Motor neuron (in vitro differentiated cells): ENCODE data around the gene FAM83D. TPM values are rescaled to one million over a fixed set of nuclear protein-coding genes. Genes with fewer than 3 reads are reported as not detected.
"Not testable (repeated sequence)": the region's sequence is repeated elsewhere in the genome, so short reads cannot be mapped to it uniquely, and the experiment has no call there.

ENCODE experiments used
- ATAC-seq, 8 experiments: fragments of 200-7000 bp; cut with Tn5 transposase; replicated peaks in 6 of 8; 2 replicates each; pipeline ENCODE4 v1.8.0; 2021; ENCODE audit warnings: mild to moderate bottlenecking in 8 of 8, moderate library complexity in 8 of 8
- H3K27ac ChIP-seq, 2 donors: fragments of 250-450 bp; sonication (Bioruptor Pico); 2 replicates each; pipeline ENCODE4 v1.9.0; 2021; ENCODE audit warnings: antibody characterized with exemption in 2 of 2, mild to moderate bottlenecking in 2 of 2, moderate library complexity in 1 of 2
- H3K4me1 ChIP-seq, 2 donors: fragments of 250-450 bp; sonication (Bioruptor Pico); replicated peaks in 1 of 2; 2 replicates each; pipeline ENCODE4 v1.6.1; 2021; ENCODE audit warnings: antibody characterized with exemption in 2 of 2, mild to moderate bottlenecking in 2 of 2, moderate library complexity in 1 of 2
- H3K4me3 ChIP-seq, 5 donors: fragments of 250-450 bp; sonication (Bioruptor Pico); 2 replicates each; pipeline ENCODE4 v1.9.0; 2021; ENCODE audit warnings: antibody characterized with exemption in 5 of 5, mild to moderate bottlenecking in 5 of 5, moderate library complexity in 4 of 5
- WGBS, 10 experiments: fragments of 450-650 bp; shearing (Covaris generic); methylation state at CpG; one replicate each; pipeline ENCODE4 v1.0.0; 2022; 5-methylcytosine and 5-hydroxymethylcytosine counted together
- in situ Hi-C, 9 experiments: fragments of 400-800 bp; cut with MboI; loops; one replicate each; pipeline ENCODE4 v1.15.0; 2021; ENCODE audit warnings: low sequenced_read_pairs in 9 of 9, low pct_unique_long_range_greater_than_20kb in 2 of 9; ENCODE audit not compliant: unreplicated experiment in 9 of 9
- total RNA-seq, 8 experiments: library from RNA; unstranded; fragments of 300-600 nt; gene quantifications; 2 replicates each; pipeline versions ENCODE4 v1.2.3 to v1.2.4, GENCODE V29; 2022

FAM83D gene
- total RNA-seq, 8 experiments from 2014 or later, result 0.86 to 22.0 (median 3.3) TPM

DNA sequence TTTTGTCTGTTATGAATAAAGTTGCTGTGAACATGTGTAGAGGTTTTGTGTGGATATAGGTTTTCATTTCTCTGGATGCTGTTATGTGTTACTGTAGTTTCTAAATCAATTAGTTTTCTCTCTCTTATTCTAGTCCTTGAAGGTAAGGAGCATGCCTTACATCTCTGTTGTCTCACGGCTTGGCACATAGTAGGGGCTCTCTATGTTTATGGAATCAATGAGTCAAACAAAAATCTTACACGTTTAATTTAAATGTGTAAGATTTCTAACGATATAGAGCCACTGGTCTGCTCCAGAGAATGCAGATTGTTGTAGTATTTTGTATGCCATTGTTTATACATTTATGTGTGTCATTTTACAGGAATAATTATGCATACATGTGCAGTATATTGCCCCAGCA lies 20.6 kb downstream of the FAM83D start:
- in situ Hi-C loops, result no loop called here
- ATAC-seq, result no peak
- WGBS, 10 experiments, result 0 to 100% (median 82%) methylated on average over 1 to 3 of the region's 3 CpGs; no CpG with 5 or more reads in 1 of the 10 experiments
- Histone ChIP-seq H3K4me1 (peaks cover 0 to 3% of the 10 kb centered on the region in 2 donors), H3K27ac (no peak overlapping the region), H3K4me3 (no peak overlapping the region)

DNA sequence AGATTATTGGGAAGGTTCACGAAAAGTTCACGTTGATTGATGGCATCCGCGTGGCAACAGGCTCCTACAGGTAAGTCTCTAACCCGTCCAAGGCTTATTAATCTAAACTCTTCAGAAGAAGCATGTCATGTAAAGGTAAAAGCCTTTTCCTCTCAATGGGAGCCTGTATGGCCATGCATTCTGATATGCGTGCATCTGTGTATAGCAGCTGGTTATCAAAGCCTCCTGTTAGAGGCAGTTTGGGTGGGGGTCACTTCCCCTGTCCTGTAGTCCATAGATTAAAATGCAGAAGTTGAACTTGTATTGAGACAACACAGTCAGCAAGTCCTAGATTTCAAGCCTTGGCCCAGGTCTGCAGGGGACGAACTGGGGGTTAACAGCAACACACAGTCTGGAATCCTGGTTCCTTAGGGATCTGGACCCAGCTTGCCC lies 21.7 kb downstream of the FAM83D start:
- Histone ChIP-seq H3K4me1 (peaks cover 0 to 6% of the 10 kb centered on the region in 2 donors), H3K27ac (no peak overlapping the region), H3K4me3 (no peak overlapping the region)
- WGBS, 10 experiments, result 62 to 100% (median 89%) methylated on average over 1 to 7 of the region's 7 CpGs; no CpG with 5 or more reads in 2 of the 10 experiments
- in situ Hi-C loops, result no loop called here
- ATAC-seq, result peak in 1 of 8 experiments; percentile 81

DNA sequence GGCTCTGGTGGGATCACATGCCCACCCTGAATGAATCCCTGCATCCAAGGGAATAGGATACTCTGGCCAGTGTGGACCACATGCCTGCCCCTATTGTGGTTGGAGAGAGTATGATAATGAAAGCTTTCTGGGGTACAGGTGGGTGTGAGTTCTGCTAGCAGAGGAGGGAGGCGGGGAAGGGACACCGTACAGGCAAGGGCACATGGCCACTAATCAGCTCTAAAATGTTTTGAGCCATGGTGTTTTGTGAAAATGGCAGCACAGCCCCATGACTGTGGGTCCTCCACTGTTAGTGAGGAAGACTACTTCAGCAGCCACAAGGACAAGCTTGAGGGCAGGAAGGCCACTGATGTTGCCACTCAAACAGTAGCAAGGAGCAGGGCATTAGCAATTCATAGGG lies 24.0 kb downstream of the FAM83D start:
- 20 to 100% (median 90%) methylated on average over 1 to 2 of the region's 2 CpGs; no CpG with 5 or more reads in 4 of the 10 experiments for WGBS, 10 experiments
- Histone ChIP-seq H3K4me1 (peaks cover 0 to 14% of the 10 kb centered on the region in 2 donors), H3K4me3 (no peak overlapping the region), H3K27ac (no peak overlapping the region)
- no peak for ATAC-seq
- in situ Hi-C loops, result no loop called here

DNA sequence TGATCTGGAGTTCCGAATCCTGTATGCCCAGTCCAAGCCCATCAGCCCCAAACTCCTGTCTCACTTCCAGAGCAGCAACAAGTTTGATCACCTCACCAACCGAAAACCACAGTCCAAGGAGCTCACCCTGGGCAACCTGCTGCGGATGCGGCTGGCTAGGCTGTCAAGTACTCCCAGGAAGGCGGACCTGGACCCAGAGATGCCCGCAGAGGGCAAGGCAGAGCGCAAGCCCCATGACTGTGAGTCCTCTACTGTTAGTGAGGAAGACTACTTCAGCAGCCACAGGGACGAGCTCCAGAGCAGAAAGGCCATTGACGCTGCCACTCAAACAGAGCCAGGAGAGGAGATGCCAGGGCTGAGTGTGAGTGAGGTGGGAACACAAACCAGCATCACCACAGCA lies 25.4 kb downstream of the FAM83D start:
- Histone ChIP-seq H3K4me1 (peaks cover 0 to 14% of the 10 kb centered on the region in 2 donors), H3K4me3 (no peak overlapping the region), H3K27ac (no peak overlapping the region)
- no peak for ATAC-seq
- in situ Hi-C loops, result no loop called here
- WGBS, 10 experiments, result 100% methylated on average over 1 to 5 of the region's 9 CpGs; no CpG with 5 or more reads in 5 of the 10 experiments

DNA sequence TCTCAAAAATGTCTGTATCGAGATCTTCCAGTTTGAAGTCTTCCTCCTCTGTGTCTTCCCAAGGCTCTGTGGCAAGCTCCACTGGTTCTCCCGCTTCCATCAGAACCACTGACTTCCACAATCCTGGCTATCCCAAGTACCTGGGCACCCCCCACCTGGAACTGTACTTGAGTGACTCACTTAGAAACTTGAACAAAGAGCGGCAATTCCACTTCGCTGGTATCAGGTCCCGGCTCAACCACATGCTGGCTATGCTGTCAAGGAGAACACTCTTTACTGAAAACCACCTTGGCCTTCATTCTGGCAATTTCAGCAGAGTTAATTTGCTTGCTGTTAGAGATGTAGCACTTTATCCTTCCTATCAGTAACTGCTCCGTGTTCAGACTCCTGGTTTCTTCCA lies 25.9 kb downstream of the FAM83D start:
- H3K4me1 ChIP-seq, result peaks cover 0 to 14% of the 10 kb centered on the region in 2 donors
- no peak overlapping the region for H3K4me3 ChIP-seq
- no peak for ATAC-seq
- WGBS, 10 experiments, result 82 to 100% (median 98%) methylated on average over 1 to 6 of the region's 6 CpGs; no CpG with 5 or more reads in 1 of the 10 experiments
- in situ Hi-C loops, result no loop called here
- H3K27ac ChIP-seq, result no peak overlapping the region

DNA sequence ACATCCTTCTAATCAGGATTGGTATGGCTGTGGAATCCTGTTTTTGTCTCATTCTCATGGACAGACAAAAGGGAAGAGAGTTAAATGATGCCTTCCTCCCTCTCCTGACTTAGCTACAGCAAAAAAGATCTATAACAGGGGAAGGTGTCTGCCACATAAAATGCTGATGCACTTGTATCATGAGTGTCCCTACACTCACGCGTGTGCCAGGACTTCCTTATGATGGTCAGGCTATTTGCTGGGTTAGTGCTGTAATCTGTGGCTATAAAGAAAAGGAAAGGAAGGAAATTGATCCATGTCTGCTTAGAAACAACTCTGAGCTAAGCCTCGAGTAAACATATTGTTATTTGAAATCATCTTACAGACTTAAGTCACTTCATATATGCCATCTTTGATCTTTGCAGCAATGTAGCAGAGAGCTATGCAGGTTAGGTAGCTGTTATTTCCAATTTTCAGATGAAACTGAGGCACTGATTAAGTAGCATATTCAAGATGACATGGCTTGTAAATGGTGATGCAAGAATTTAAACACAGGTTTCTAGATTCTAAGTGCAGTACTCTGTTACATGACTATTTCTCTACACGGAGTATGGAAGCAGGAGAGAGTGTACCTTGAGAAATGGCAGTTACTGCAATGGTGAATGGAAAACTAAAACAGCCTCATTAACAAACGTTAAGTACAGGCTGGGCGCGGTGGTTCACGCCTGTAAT lies 27.6 kb downstream of the FAM83D start:
- peak in 1 of 8 experiments; percentile 38 for ATAC-seq
- Histone ChIP-seq H3K4me3 (no peak overlapping the region), H3K4me1 (peaks cover 0 to 10% of the 10 kb centered on the region in 2 donors), H3K27ac (no peak overlapping the region)
- 86 to 100% (median 94%) methylated on average over 2 to 8 of the region's 8 CpGs; no CpG with 5 or more reads in 2 of the 10 experiments for WGBS, 10 experiments
- in situ Hi-C loops, result no loop called here

DNA sequence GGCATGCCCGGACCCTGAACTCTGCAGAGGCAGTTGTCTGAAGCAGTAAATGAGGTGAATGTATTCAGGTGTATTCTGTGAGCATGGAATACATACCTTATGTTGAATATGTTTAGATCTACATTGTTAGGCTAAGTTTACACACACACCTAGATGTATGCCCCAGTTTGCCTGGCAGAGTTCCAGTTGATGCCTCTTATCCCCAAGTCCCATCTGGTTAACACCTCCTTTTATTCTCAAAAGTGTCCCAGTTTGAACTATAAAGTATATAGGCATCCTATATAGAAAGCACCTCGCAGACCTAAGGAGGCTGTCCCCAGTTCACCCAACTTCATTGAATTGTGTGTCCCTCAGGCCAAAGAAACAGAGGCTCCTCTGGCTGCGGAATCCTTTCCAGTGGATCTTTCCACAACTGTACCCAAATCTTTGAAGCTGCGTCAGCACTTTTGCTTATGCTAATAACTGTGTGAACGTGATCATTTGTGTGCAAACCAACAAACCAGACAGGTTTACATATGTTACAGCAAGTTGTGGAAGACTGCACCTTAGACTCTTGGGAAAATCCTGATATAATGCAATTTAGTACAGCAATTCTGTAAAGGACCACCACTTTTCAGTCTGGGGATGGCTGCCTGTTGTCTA lies 31.1 kb downstream of the FAM83D start:
- whole genome bisulfite sequencing, 10 experiments, result 80 to 100% (median 93%) methylated on average over 1 to 5 of the region's 5 CpGs; no CpG with 5 or more reads in 1 of the 10 experiments
- H3K4me3 ChIP-seq, result no peak overlapping the region
- no peak for ATAC-seq
- in situ Hi-C loops, result no loop called here
- H3K27ac ChIP-seq, result no peak overlapping the region
- H3K4me1 ChIP-seq, result peaks cover 3 to 16% of the 10 kb centered on the region in 2 donors

DNA sequence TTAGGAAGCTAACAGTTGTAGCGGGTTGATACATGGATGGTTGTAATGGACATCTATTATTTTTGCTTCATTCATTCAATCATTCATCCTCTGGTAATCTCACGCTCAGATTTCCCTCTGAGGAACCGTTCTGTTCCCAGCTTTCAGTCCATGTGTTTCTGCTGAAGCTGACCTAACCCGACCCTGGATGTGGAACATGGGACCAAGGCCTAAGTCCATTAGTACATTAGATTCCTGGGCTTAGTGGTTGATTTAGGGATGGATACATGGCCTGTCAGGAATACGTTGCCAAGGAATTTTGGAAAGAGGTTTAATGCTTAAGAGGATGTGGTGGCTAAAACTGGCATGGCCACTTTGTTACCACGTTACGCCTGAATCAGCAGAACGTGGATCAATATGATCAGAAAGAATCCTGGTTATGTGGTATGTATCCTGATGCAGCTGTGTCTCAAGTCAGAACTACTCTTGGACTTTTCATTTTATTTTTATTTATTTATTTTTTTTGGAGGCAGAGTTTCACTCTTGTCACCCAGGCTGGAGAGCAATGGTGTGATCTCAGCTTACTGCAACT lies 31.8 kb downstream of the FAM83D start:
- in situ Hi-C loops, result no loop called here
- 67 to 96% (median 81%) methylated on average over 1 to 5 of the region's 8 CpGs; no CpG with 5 or more reads in 3 of the 10 experiments for WGBS, 10 experiments

DNA sequence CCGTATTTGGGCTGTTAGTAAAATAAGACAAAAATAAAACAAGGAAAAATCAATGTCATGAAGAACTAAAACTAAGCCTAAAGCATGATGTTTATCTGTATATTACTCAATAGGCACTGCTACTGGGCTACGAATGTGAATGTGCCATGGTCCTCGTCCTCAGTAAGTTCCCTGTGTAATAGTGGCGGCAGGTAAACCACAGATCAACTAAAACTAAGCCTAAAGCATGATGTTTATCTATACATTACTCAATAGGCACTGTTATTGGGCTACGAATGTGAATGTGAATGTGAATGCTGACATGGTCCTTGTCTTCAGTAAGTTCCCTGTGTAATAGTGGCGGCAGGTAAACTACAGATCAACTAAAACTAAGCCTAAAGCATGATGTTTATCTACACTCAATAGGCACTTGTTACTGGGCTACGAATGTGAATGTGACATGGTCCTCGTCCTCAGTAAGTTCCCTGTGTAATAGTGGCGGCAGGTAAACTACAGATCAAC lies 34.0 kb downstream of the FAM83D start:
- peaks cover 3 to 10% of the 10 kb centered on the region in 2 donors for H3K4me1 ChIP-seq
- WGBS, 10 experiments, result 70 to 100% (median 93%) methylated on average over 1 to 8 of the region's 9 CpGs; no CpG with 5 or more reads in 1 of the 10 experiments
- H3K27ac ChIP-seq, ATAC-seq, H3K4me3 ChIP-seq, in situ Hi-C loops: not testable (repeated sequence)

More for the DNA sequence above, 31.8 kb downstream of the FAM83D start:
- Histone ChIP-seq H3K4me3 (no peak overlapping the region), H3K27ac (no peak overlapping the region), H3K4me1 (peaks cover 3 to 13% of the 10 kb centered on the region in 2 donors)
- no peak for ATAC-seq

DNA sequence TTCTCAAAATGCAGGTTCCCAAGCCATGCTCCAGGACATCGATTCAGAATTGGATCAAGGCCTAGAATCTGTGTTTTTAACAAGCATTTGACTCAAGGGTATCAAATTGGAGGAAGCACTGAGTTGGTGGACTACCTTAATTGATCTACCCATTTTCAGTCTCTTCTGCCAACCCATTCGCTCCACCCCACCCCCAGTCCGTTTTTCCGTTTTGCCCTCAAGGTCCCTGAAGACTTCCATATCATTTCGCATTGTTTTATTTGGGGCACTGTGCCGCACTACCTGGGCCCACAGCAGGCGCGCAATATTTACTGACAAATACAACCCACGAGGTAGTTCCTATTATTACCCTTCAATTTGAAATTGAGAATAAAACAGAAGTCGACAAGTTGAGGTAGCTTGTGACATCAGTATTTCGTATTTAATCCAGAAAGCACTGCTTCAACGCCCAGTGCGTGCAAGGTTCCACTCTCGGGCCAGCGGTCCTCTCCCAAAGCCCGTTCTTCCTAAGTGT lies 35.4 kb downstream of the FAM83D start:
- in situ Hi-C loops, result no loop called here
- ATAC-seq, result peak in 1 of 8 experiments; percentile 3
- peak overlapping the region; percentile 46 to 70 for H3K27ac ChIP-seq
- peak overlapping the region; percentile 77 to 97 (median 80) for H3K4me3 ChIP-seq
- H3K4me1 ChIP-seq, result peaks cover 3 to 10% of the 10 kb centered on the region in 2 donors
- 6 to 33% (median 15%) methylated on average over 2 to 15 of the region's 16 CpGs; no CpG with 5 or more reads in 1 of the 10 experiments for WGBS, 10 experiments

DNA sequence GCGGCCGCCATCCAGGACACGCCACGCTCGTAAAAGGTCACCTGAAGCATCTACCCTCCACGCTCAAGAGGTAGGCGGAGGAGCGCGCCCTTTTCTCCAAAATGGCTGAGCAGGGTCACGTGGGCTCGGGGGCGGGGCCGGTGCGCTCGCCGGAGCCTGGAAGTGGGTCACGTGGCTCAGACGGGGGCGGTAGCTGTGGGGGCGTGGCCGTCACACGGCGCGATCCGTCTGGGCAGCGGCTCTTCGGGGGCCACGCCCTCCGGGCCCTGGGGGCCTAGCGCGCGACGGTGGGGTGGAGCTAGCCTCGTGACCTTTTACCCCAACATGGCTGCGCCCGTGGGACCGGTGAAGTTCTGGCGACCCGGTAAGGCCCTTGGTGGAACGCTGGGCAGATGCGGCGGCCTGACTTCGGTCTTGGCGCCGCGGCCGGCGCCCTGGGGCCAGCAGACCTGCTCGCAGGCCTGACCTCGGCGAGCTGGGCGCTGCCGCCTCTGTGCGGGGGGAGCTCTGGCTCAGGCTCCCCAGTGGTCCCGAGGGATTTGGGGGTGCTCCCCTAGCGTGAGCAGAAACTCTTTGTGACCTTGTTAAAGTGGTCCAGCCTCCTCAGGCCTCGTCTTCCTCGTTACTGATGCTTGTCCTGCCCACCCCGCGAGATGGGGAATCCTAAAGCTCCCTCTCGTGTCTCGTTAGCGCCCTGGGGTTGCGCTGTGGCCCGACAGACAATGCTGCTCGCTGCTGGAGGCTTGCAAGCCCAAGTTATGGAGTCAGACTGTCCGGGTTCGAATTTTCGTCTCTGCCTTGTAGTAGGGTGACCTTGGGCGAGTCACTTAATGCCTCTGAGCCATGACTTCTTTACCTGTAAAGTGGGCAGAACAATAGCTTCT lies 36.1 kb downstream of the FAM83D start, which contains the start of gene DHX35:
Gene DHX35, plus strand, starts transcription at position 301 of the 884 bp plus-strand sequence. Its CDS starts 24 bp downstream, at position 325.
- in situ Hi-C loops, result no loop called here
- 0 to 1% (median 0%) methylated on average over 2 to 25 of the region's 70 CpGs; no CpG with 5 or more reads in 2 of the 10 experiments for WGBS, 10 experiments
- Histone ChIP-seq H3K4me1 (peaks cover 3 to 10% of the 10 kb centered on the region in 2 donors), H3K4me3 (peak within 1 kb of the TSS; percentile 77 to 97 (median 80)), H3K27ac (peak within 1 kb of the TSS; percentile 82 to 86)
- peak; percentile 96 to 98 (median 97) for ATAC-seq

DNA sequence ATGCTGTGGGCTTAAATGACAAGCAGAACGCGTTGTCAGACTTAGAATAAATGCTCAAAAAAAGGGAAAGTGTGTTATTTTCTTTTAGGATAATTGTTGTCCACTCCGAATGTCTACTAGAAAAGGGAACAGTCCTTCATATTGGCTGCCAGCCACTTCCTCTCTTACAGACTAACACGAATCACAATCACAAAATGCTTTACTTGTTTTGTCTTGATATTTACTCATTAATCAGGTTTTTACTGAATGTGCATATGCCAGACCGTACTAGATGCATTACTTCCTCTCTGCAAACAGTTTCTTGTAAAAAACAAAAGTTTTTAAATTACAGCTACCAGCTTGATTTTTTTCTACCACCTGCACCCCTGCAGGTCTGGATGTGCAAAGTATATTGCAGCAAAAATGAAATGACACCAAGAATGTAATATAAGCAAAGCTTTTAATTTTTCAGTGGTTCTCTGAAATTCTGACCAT lies 36.7 kb downstream of the FAM83D start:
- in situ Hi-C loops, result no loop called here
- peak overlapping the region in 1 of 2 donors; percentile 82 for H3K27ac ChIP-seq
- peaks cover 3 to 10% of the 10 kb centered on the region in 2 donors for H3K4me1 ChIP-seq
- WGBS, 10 experiments, result 0 to 32% (median 3%) methylated on average over 2 to 5 of the region's 5 CpGs
- H3K4me3 ChIP-seq, result peak overlapping the region; percentile 77 to 97 (median 80)
- ATAC-seq, result no peak
